ENCODE results near the gene SH3BGRL3. TPM values are rescaled to one million over a fixed set of nuclear protein-coding genes. Genes with fewer than 3 reads are reported as not detected.

The SH3BGRL3 gene
- total RNA-seq, 1 donor from 2014 or later, result 324 TPM

DNA sequence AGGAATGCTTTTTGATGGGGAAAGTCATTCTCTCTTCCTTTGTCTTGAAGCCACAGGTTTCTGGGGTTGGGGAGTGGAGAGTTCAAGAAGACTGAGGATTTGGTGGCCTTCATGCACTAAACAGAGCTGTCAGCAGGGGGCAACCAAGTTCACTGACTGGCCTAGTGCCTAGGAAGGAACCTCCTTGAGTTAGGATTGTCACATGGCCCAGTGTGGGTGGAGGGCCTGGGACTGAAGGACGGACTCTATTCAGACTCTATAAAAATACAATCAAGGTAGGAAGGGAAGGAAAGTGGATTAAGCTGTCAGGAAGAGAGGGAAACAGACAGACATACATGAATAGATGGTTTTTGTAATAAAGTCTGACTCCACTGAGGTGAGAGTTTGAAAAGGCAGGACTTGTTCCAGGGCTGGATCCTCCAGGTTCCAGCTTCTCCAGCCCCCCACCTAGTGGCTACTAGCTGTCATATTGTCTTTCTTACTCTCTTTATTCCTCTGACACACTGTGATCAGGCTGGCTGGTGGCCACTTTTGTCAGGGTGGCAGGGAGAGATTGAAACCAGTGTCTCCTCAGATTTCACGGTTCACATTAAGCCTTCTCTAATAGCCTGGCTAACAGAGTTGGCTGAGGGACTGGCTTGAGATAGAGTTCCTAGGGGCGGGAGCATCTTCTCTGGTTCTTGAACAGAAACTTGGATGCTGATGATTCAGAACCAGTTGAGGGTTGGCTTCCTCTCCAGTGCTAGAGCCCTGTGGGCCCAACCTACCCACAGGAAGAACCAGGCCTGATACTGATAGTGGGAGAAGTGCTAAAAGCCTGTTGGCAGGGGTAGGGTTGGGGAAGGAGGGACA is 4.1 kb upstream of the SH3BGRL3 start:
- no peaks in the 10 kb centered on the region for H3K9me3 ChIP-seq (ENCODE audit: insufficient read depth, low read depth, low read length)
- Mint-ChIP-seq H3K4me3 (ENCODE audit: unreplicated experiment) (peak overlapping the region; percentile 42), H3K9me3 (ENCODE audit: unreplicated experiment) (no peaks in the 10 kb centered on the region), H3K27me3 (ENCODE audit: low read depth, unreplicated experiment) (no peaks in the 10 kb centered on the region), H3K36me3 (ENCODE audit: low read depth, unreplicated experiment) (peaks cover 20% of the 10 kb centered on the region), H3K4me1 (ENCODE audit: low read depth, unreplicated experiment) (peaks cover 45% of the 10 kb centered on the region), H3K27ac (ENCODE audit: unreplicated experiment) (peak overlapping the region; percentile 79)
- peaks cover 50% of the 10 kb centered on the region for H3K4me1 ChIP-seq (ENCODE audit: insufficient read depth, low read length)
- H3K4me2 ChIP-seq (ENCODE audit: low read length), result peak overlapping the region; percentile 77
- H2AFZ ChIP-seq (ENCODE audit: low read depth, low read length), result peak overlapping the region; percentile 39
- no peak overlapping the region for H3K4me3 ChIP-seq (ENCODE audit: insufficient read depth, low read depth, low read length)
- peaks cover 8% of the 10 kb centered on the region for H4K20me1 ChIP-seq (ENCODE audit: insufficient read depth, low read length)
- no peaks in the 10 kb centered on the region for H3K27me3 ChIP-seq (ENCODE audit: insufficient read depth, low read length)
- FAIRE-seq, result peak; percentile 66
- H3K36me3 ChIP-seq (ENCODE audit: insufficient read depth, low read length), result peaks cover 17% of the 10 kb centered on the region
- peaks cover 18% of the 10 kb centered on the region for H3K79me2 ChIP-seq (ENCODE audit: insufficient read depth, low read length)
- peak overlapping the region; percentile 58 for H3K9ac ChIP-seq (ENCODE audit: low read length)
- DNase-seq (ENCODE audit: low read depth), result peak; percentile 96
- H3K27ac ChIP-seq (ENCODE audit: low read depth, low read length), result peak overlapping the region; percentile 74
- TF ChIP-seq, protein P1, sequence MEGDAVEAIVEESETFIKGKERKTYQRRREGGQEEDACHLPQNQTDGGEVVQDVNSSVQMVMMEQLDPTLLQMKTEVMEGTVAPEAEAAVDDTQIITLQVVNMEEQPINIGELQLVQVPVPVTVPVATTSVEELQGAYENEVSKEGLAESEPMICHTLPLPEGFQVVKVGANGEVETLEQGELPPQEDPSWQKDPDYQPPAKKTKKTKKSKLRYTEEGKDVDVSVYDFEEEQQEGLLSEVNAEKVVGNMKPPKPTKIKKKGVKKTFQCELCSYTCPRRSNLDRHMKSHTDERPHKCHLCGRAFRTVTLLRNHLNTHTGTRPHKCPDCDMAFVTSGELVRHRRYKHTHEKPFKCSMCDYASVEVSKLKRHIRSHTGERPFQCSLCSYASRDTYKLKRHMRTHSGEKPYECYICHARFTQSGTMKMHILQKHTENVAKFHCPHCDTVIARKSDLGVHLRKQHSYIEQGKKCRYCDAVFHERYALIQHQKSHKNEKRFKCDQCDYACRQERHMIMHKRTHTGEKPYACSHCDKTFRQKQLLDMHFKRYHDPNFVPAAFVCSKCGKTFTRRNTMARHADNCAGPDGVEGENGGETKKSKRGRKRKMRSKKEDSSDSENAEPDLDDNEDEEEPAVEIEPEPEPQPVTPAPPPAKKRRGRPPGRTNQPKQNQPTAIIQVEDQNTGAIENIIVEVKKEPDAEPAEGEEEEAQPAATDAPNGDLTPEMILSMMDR (IDR thresholded peaks at IDR 0.05; ENCODE audit: insufficient read depth, low read depth, low read length), result peak; percentile 63
- no peak for TF ChIP-seq EZH2 (IDR thresholded peaks at IDR 0.05; ENCODE audit: insufficient read depth, low read length)

DNA sequence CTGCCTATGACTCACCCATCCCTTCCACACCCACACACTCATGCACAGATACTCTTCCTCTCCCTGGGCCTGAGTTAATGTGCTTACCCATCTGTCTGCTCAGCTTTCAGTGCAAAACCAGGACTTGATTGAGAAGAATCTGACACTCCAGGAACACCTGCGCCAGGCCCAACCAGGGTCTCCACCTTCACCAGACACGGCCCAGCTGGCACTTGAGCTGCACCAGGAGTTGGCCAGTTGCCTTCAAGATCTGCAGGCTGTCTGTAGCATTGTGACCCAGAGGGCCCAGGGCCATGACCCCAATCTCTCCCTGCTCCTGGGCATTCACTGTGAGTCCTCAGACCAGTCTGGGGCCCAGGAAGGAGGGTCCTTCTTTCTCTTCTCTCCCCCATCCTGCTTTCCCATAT is 3.5 kb upstream of the SH3BGRL3 start:
- Mint-ChIP-seq H3K4me3 (ENCODE audit: unreplicated experiment) (no peak overlapping the region), H3K4me1 (ENCODE audit: low read depth, unreplicated experiment) (peaks cover 51% of the 10 kb centered on the region), H3K9me3 (ENCODE audit: unreplicated experiment) (no peaks in the 10 kb centered on the region), H3K36me3 (ENCODE audit: low read depth, unreplicated experiment) (peaks cover 17% of the 10 kb centered on the region), H3K27ac (ENCODE audit: unreplicated experiment) (peak overlapping the region; percentile 79), H3K27me3 (ENCODE audit: low read depth, unreplicated experiment) (no peaks in the 10 kb centered on the region)
- FAIRE-seq, result no peak
- Histone ChIP-seq H3K27me3 (ENCODE audit: insufficient read depth, low read length) (no peaks in the 10 kb centered on the region), H3K4me1 (ENCODE audit: insufficient read depth, low read length) (peaks cover 56% of the 10 kb centered on the region), H2AFZ (ENCODE audit: low read depth, low read length) (no peak overlapping the region), H3K4me2 (ENCODE audit: low read length) (peak overlapping the region; percentile 77), H3K9ac (ENCODE audit: low read length) (peak overlapping the region; percentile 58), H3K9me3 (ENCODE audit: insufficient read depth, low read depth, low read length) (no peaks in the 10 kb centered on the region), H3K79me2 (ENCODE audit: insufficient read depth, low read length) (peaks cover 24% of the 10 kb centered on the region), H3K4me3 (ENCODE audit: insufficient read depth, low read depth, low read length) (peak overlapping the region; percentile 13), H3K36me3 (ENCODE audit: insufficient read depth, low read length) (peaks cover 17% of the 10 kb centered on the region), H3K27ac (ENCODE audit: low read depth, low read length) (peak overlapping the region; percentile 74), H4K20me1 (ENCODE audit: insufficient read depth, low read length) (peaks cover 14% of the 10 kb centered on the region)
- TF ChIP-seq EZH2 (IDR thresholded peaks at IDR 0.05; ENCODE audit: insufficient read depth, low read length), result no peak
- no peak for DNase-seq (ENCODE audit: low read depth)

DNA sequence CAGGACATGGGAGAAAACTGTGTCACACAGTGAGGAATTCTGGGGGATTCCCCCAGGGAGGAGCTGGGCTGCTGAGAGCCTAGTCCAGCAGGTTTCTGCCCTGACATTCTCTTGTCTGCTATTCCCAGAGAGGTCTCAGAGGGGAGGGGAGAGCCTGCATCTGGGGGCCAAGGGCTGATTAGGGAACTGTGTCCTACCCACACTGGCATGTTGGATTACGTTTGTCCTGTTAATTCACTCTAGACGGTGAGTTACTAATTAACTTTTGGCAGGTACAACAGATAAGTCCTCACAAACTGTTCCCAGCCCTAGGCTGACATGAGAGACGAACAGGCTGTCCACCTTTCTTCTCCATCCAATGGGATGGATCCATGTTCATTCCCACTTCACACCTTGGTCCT is 2.6 kb upstream of the SH3BGRL3 start:
- H3K4me1 Mint-ChIP-seq (ENCODE audit: low read depth, unreplicated experiment), result peaks cover 56% of the 10 kb centered on the region
- no peaks in the 10 kb centered on the region for H3K27me3 Mint-ChIP-seq (ENCODE audit: low read depth, unreplicated experiment)
- H3K9me3 Mint-ChIP-seq (ENCODE audit: unreplicated experiment), result no peaks in the 10 kb centered on the region
- H3K36me3 Mint-ChIP-seq (ENCODE audit: low read depth, unreplicated experiment), result peaks cover 13% of the 10 kb centered on the region
- FAIRE-seq (no peak), DNase-seq (ENCODE audit: low read depth) (no peak)
- H3K27ac Mint-ChIP-seq (ENCODE audit: unreplicated experiment), result no peak overlapping the region
- no peak overlapping the region for H3K4me3 Mint-ChIP-seq (ENCODE audit: unreplicated experiment)
- no peak overlapping the region for H3K9ac ChIP-seq (ENCODE audit: low read length)
- no peak for TF ChIP-seq EZH2 (IDR thresholded peaks at IDR 0.05; ENCODE audit: insufficient read depth, low read length)
- H3K27me3 ChIP-seq (ENCODE audit: insufficient read depth, low read length), result no peaks in the 10 kb centered on the region
- peaks cover 64% of the 10 kb centered on the region for H3K4me1 ChIP-seq (ENCODE audit: insufficient read depth, low read length)
- peak overlapping the region; percentile 74 for H3K27ac ChIP-seq (ENCODE audit: low read depth, low read length)
- no peak overlapping the region for H2AFZ ChIP-seq (ENCODE audit: low read depth, low read length)
- H3K4me2 ChIP-seq (ENCODE audit: low read length), result peak overlapping the region; percentile 1
- no peak overlapping the region for H3K4me3 ChIP-seq (ENCODE audit: insufficient read depth, low read depth, low read length)
- H3K36me3 ChIP-seq (ENCODE audit: insufficient read depth, low read length), result peaks cover 16% of the 10 kb centered on the region
- H3K79me2 ChIP-seq (ENCODE audit: insufficient read depth, low read length), result peaks cover 31% of the 10 kb centered on the region
- peaks cover 22% of the 10 kb centered on the region for H4K20me1 ChIP-seq (ENCODE audit: insufficient read depth, low read length)
- H3K9me3 ChIP-seq (ENCODE audit: insufficient read depth, low read depth, low read length), result no peaks in the 10 kb centered on the region

All from astrocyte (in vitro differentiated cells and primary cell).